ENCODE data around the gene CSNK1E.

Gene CSNK1E

GRCh38 chr22:38251341-38251692, 65.9 kb downstream of the CSNK1E start:
- no peaks in the 10 kb centered on the region for H3K9me3 ChIP-seq (ENCODE audit: insufficient read depth, low read depth, low read length)
- H3K36me3 ChIP-seq (ENCODE audit: insufficient read depth, low read length) = peaks cover 2% of the 10 kb centered on the region; the same call in 1 of the 2 replicates
- H3K4me3 ChIP-seq (ENCODE audit: low read length, poor library complexity, severe bottlenecking) = no peak overlapping the region
- TF ChIP-seq CTCF (conservative IDR thresholded peaks at IDR 0.05; ENCODE audit: low read length) (no peak), EZH2phosphoT487 (IDR thresholded peaks at IDR 0.05; ENCODE audit: borderline replicate concordance) (no peak)
- no peaks in the 10 kb centered on the region for H3K27me3 ChIP-seq (ENCODE audit: insufficient read depth, low read length, poor library complexity, severe bottlenecking)
- H3K4me2 ChIP-seq (ENCODE audit: low read depth, low read length, poor library complexity, severe bottlenecking) = no peak overlapping the region
- H3K79me2 ChIP-seq (ENCODE audit: insufficient read depth, low read length) = no peaks in the 10 kb centered on the region
- H3K9ac ChIP-seq (ENCODE audit: low read depth, low read length, poor library complexity, severe bottlenecking) = no peak overlapping the region
- no peaks in the 10 kb centered on the region for H3K9me2 ChIP-seq (replicated peaks; ENCODE audit: low read depth, low read length)
- no peaks in the 10 kb centered on the region for H4K20me1 ChIP-seq (ENCODE audit: insufficient read depth, low read length, poor library complexity, severe bottlenecking)
- H3K4me1 ChIP-seq (ENCODE audit: insufficient read depth, low read length, poor library complexity, severe bottlenecking) = no peaks in the 10 kb centered on the region
- H3F3A ChIP-seq (ENCODE audit: low read depth) = no peaks in the 10 kb centered on the region
- no peak overlapping the region for H2AFZ ChIP-seq (ENCODE audit: low read length)

GRCh38 chr22:38250643-38251340, 66.4 kb downstream of the CSNK1E start:
- Histone ChIP-seq H3K9me3 (ENCODE audit: insufficient read depth, low read depth, low read length) (no peaks in the 10 kb centered on the region), H3K4me3 (ENCODE audit: low read length, poor library complexity, severe bottlenecking) (no peak overlapping the region), H4K20me1 (ENCODE audit: insufficient read depth, low read length, poor library complexity, severe bottlenecking) (no peaks in the 10 kb centered on the region), H2AFZ (ENCODE audit: low read length) (no peak overlapping the region), H3K9ac (ENCODE audit: low read depth, low read length, poor library complexity, severe bottlenecking) (no peak overlapping the region), H3K79me2 (ENCODE audit: insufficient read depth, low read length) (no peaks in the 10 kb centered on the region), H3K9me2 (replicated peaks; ENCODE audit: low read depth, low read length) (no peaks in the 10 kb centered on the region), H3K36me3 (ENCODE audit: insufficient read depth, low read length) (peaks cover 8% of the 10 kb centered on the region; the same call in 1 of the 2 replicates), H3K4me2 (ENCODE audit: low read depth, low read length, poor library complexity, severe bottlenecking) (no peak overlapping the region), H3F3A (ENCODE audit: low read depth) (no peaks in the 10 kb centered on the region), H3K4me1 (ENCODE audit: insufficient read depth, low read length, poor library complexity, severe bottlenecking) (no peaks in the 10 kb centered on the region), H3K27me3 (ENCODE audit: insufficient read depth, low read length, poor library complexity, severe bottlenecking) (no peaks in the 10 kb centered on the region)
- no peak for TF ChIP-seq EZH2phosphoT487 (IDR thresholded peaks at IDR 0.05; ENCODE audit: borderline replicate concordance)
- no peak for TF ChIP-seq CTCF (conservative IDR thresholded peaks at IDR 0.05; ENCODE audit: low read length)

GRCh38 chr22:38249803-38250642, 67.2 kb downstream of the CSNK1E start:
- no peak overlapping the region for H3K9ac ChIP-seq (ENCODE audit: low read depth, low read length, poor library complexity, severe bottlenecking)
- no peaks in the 10 kb centered on the region for H3K4me1 ChIP-seq (ENCODE audit: insufficient read depth, low read length, poor library complexity, severe bottlenecking)
- no peak overlapping the region for H2AFZ ChIP-seq (ENCODE audit: low read length)
- H4K20me1 ChIP-seq (ENCODE audit: insufficient read depth, low read length, poor library complexity, severe bottlenecking) = no peaks in the 10 kb centered on the region
- no peaks in the 10 kb centered on the region for H3K9me3 ChIP-seq (ENCODE audit: insufficient read depth, low read depth, low read length)
- H3K4me3 ChIP-seq (ENCODE audit: low read length, poor library complexity, severe bottlenecking) = no peak overlapping the region
- H3F3A ChIP-seq (ENCODE audit: low read depth) = no peaks in the 10 kb centered on the region
- TF ChIP-seq CTCF (conservative IDR thresholded peaks at IDR 0.05; ENCODE audit: low read length) = no peak
- TF ChIP-seq EZH2phosphoT487 (IDR thresholded peaks at IDR 0.05; ENCODE audit: borderline replicate concordance) = no peak
- H3K9me2 ChIP-seq (replicated peaks; ENCODE audit: low read depth, low read length) = no peaks in the 10 kb centered on the region
- peaks cover 8% of the 10 kb centered on the region; the same call in 1 of the 2 replicates for H3K36me3 ChIP-seq (ENCODE audit: insufficient read depth, low read length)
- no peaks in the 10 kb centered on the region for H3K79me2 ChIP-seq (ENCODE audit: insufficient read depth, low read length)
- H3K27me3 ChIP-seq (ENCODE audit: insufficient read depth, low read length, poor library complexity, severe bottlenecking) = no peaks in the 10 kb centered on the region
- no peak overlapping the region for H3K4me2 ChIP-seq (ENCODE audit: low read depth, low read length, poor library complexity, severe bottlenecking)

Data from Loucy (cell line).